Endothelial cell (in vitro differentiated cells): Measurements from ENCODE around the gene CROCC. TPM values are rescaled to one million over a fixed set of nuclear protein-coding genes. Genes with fewer than 3 reads are reported as not detected.

Experiments
- DNase-seq: peaks from one replicate; pipeline ENCODE4 v3.0.0; 2021; ENCODE audit warnings: low spot score
- H3K27ac Mint-ChIP-seq: one replicate; pipeline ENCODE4 v1.8.0; 2021; ENCODE audit warnings: mixed read lengths, inconsistent platforms; ENCODE audit not compliant: unreplicated experiment
- H3K27me3 Mint-ChIP-seq: one replicate; pipeline ENCODE4 v1.8.0; 2021; ENCODE audit warnings: mild to moderate bottlenecking, moderate library complexity, mixed read lengths, inconsistent platforms; ENCODE audit not compliant: unreplicated experiment
- H3K36me3 Mint-ChIP-seq: one replicate; pipeline ENCODE4 v1.8.0; 2021; ENCODE audit warnings: mild to moderate bottlenecking, low read depth, mixed read lengths, inconsistent platforms; ENCODE audit not compliant: unreplicated experiment
- H3K4me1 Mint-ChIP-seq: one replicate; pipeline ENCODE4 v1.8.0; 2021; ENCODE audit warnings: mild to moderate bottlenecking, mixed read lengths, inconsistent platforms; ENCODE audit not compliant: unreplicated experiment
- H3K4me3 Mint-ChIP-seq: one replicate; pipeline ENCODE4 v1.8.0; 2021; ENCODE audit warnings: mild to moderate bottlenecking, mixed read lengths, inconsistent platforms; ENCODE audit not compliant: unreplicated experiment
- H3K9me3 Mint-ChIP-seq: one replicate; pipeline ENCODE4 v1.8.0; 2021; ENCODE audit warnings: mixed read lengths, inconsistent platforms; ENCODE audit not compliant: unreplicated experiment
- total RNA-seq: library from RNA; stranded (reverse); fragmentation: NEBNext Ultra II Directional; extraction: Animal tissue kit (Norgen Biotek cat#: 25700); gene quantifications from one replicate; pipeline ENCODE4 v1.2.1, GENCODE V29; 2021; ENCODE audit not compliant: unreplicated experiment
- TF ChIP-seq, protein P1 (sequence below): fragments of 200-600 bp; sonication (generic); IDR thresholded peaks from one replicate; pipeline ENCODE4 v1.5.0; 2021; ENCODE audit warnings: antibody characterized with exemption; ENCODE audit not compliant: unreplicated experiment

The CROCC gene
- total RNA-seq, 1 donor from 2014 or later: 38.9 TPM

DNA sequence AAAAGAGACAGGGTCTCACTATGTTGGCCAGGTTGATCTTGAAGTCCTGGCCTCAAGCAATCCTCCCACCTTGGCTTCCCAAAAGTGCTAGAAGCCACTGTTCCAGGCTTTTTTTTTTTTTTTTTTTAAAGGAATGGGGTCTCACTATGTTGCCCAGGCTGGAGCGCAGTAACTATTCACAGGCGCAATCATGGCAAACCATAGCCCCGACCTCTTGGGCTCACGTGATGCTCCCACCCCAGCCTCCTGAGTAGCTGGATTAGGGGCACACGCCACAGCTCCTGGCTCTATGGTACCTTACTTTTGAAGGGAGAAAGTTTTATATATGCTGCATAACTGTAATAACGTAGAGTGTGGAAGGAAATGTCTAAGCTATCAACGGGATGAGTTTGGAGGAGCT lies 95.7 kb downstream of the CROCC start:
- no peak overlapping the region for H3K27ac Mint-ChIP-seq
- no peaks in the 10 kb centered on the region for H3K9me3 Mint-ChIP-seq
- no peak for DNase-seq
- peaks cover 10% of the 10 kb centered on the region for H3K27me3 Mint-ChIP-seq
- H3K36me3 Mint-ChIP-seq: peaks cover 31% of the 10 kb centered on the region
- H3K4me1 Mint-ChIP-seq: no peaks in the 10 kb centered on the region
- TF ChIP-seq, protein P1, sequence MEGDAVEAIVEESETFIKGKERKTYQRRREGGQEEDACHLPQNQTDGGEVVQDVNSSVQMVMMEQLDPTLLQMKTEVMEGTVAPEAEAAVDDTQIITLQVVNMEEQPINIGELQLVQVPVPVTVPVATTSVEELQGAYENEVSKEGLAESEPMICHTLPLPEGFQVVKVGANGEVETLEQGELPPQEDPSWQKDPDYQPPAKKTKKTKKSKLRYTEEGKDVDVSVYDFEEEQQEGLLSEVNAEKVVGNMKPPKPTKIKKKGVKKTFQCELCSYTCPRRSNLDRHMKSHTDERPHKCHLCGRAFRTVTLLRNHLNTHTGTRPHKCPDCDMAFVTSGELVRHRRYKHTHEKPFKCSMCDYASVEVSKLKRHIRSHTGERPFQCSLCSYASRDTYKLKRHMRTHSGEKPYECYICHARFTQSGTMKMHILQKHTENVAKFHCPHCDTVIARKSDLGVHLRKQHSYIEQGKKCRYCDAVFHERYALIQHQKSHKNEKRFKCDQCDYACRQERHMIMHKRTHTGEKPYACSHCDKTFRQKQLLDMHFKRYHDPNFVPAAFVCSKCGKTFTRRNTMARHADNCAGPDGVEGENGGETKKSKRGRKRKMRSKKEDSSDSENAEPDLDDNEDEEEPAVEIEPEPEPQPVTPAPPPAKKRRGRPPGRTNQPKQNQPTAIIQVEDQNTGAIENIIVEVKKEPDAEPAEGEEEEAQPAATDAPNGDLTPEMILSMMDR: no peak
- H3K4me3 Mint-ChIP-seq: no peak overlapping the region

DNA sequence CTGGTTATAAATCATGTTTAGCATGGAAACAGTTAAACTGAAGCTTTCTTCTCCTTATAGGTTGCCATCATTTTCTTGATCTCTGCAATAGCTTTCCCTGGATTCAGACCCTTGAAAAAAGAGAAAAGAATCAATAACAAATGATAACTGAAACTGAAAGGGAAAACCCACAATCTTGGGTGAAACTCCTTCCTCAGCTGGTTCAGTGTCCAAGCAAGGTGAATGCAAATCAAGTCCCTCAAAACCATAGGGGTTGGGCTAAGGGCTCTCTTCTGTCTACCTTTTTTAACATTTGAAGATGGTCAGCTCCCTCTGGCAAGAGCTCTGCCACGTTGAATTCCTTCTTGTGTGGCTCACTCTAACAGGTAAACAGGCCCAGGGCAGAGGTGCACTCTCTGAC lies 97.1 kb downstream of the CROCC start:
- TF ChIP-seq, protein P1: no peak
- Mint-ChIP-seq H3K27me3 (peaks cover 5% of the 10 kb centered on the region), H3K4me3 (peak overlapping the region; percentile 47), H3K4me1 (no peaks in the 10 kb centered on the region), H3K36me3 (peaks cover 37% of the 10 kb centered on the region), H3K27ac (no peak overlapping the region), H3K9me3 (no peaks in the 10 kb centered on the region)
- no peak for DNase-seq

DNA sequence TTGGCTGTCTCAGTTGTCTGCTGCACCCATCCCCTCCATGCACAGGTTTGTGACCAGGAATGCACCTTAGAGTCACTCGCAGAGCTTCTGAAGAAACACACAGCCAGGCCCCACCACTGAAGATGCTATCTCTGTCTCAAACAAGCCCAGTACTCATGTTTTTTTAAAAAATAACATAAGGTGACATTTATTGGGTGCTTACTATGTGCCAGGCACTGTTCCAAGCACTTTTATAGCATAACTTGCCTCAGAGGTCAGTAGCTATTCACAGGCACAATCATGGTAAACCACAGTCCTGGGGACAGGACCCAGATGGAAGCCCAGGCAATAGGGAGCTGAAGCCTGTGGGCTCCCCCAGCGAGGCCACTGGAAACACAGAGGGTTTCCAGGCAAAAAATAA lies 98.8 kb downstream of the CROCC start:
- no peak for DNase-seq
- Mint-ChIP-seq H3K4me1 (no peaks in the 10 kb centered on the region), H3K27ac (no peak overlapping the region), H3K4me3 (no peak overlapping the region), H3K9me3 (no peaks in the 10 kb centered on the region), H3K36me3 (peaks cover 42% of the 10 kb centered on the region), H3K27me3 (peaks cover 5% of the 10 kb centered on the region)
- TF ChIP-seq, protein P1: no peak

DNA sequence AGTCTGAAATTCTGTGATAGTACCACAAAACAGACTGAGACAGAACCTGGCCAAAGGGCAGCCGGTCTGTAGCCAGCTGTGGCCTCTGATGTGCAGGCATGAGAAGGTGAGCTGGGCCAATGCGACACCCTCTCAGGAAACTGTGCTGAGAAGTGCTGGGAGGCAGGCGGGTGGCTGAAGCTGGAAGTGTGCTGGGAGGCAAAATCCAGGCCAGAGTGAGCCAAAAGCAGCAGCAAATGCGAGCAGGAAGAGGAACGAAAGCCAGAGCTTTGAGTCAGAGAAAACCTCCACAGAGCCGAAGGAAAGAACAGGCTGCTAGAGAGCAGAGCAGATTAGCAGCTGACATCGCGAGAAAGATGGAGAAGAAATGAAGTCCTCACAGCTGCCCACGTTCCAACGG lies 100.2 kb downstream of the CROCC start:
- Mint-ChIP-seq H3K36me3 (peaks cover 43% of the 10 kb centered on the region), H3K4me3 (no peak overlapping the region), H3K4me1 (no peaks in the 10 kb centered on the region), H3K27me3 (peaks cover 5% of the 10 kb centered on the region), H3K9me3 (no peaks in the 10 kb centered on the region), H3K27ac (no peak overlapping the region)
- DNase-seq: no peak
- TF ChIP-seq, protein P1: no peak

Other genes with a start within 250 kb of the CROCC start
- gene RNU1-4, start 181.4 kb upstream of the CROCC start, total RNA-seq: 3,428 TPM
- 3,428 TPM for gene RNU1-2, start 26.0 kb upstream of the CROCC start, total RNA-seq
- gene MFAP2, start 58.7 kb downstream of the CROCC start, total RNA-seq: 154 TPM
- 55.6 TPM for gene ATP13A2, start 90.0 kb downstream of the CROCC start, total RNA-seq
- gene SDHB, start 132.1 kb downstream of the CROCC start, total RNA-seq: 44.9 TPM
- 0.28 TPM for gene PADI2, start 197.5 kb downstream of the CROCC start, total RNA-seq